ENCODE results near the gene BRIP1. TPM values are rescaled to one million over a fixed set of nuclear protein-coding genes. Genes with fewer than 3 reads are reported as not detected.

Gene BRIP1
- total and polyA plus RNA-seq, 8 donors = 0.31 to 10.8 (median 0.89) TPM; not detected in 1

GRCh38 chr17:61650749-61651148, 212.6 kb downstream of the BRIP1 start:
- DNase-seq = no peak
- H3K4me1 ChIP-seq = no peaks in the 10 kb centered on the region
- 91 to 94% (median 92%) methylated on average over 2 of the region's 2 CpGs for WGBS, 5 donors
- H3K4me3 ChIP-seq = no peak overlapping the region
- H3K9me3 ChIP-seq = peaks cover 0 to 30% (median 18%) of the 10 kb centered on the region in 4 donors
- intact Hi-C loops (cut with DNase I; ENCODE audit: low total_unique reads) = no loop called here
- TF ChIP-seq CTCF (IDR thresholded peaks at IDR 0.05) (no peak), EP300 (IDR thresholded peaks at IDR 0.05) (no peak)
- H3K27ac ChIP-seq = no peak overlapping the region
- no peaks in the 10 kb centered on the region for H3K27me3 ChIP-seq
- H3K36me3 ChIP-seq = no peaks in the 10 kb centered on the region

- no peak overlapping the region for H3K4me3 ChIP-seq
- TF ChIP-seq POLR2AphosphoS5 (IDR thresholded peaks at IDR 0.05) (no peak), POLR2A (IDR thresholded peaks at IDR 0.05) (no peak), EP300 (IDR thresholded peaks at IDR 0.05) (no peak), CTCF (IDR thresholded peaks at IDR 0.05) (no peak)
- no peaks in the 10 kb centered on the region for H3K27me3 ChIP-seq
- no peak overlapping the region for H3K27ac ChIP-seq
- 47 to 72% (median 62%) methylated on average over 1 of the region's 1 CpG for WGBS, 5 donors
- peaks cover 0 to 23% (median 11%) of the 10 kb centered on the region in 4 donors for H3K9me3 ChIP-seq
- intact Hi-C loops (cut with DNase I; ENCODE audit: low total_unique reads) = no loop called here
- no peak for DNase-seq
- no peaks in the 10 kb centered on the region for H3K4me1 ChIP-seq
- H3K36me3 ChIP-seq = no peaks in the 10 kb centered on the region
Measured at GRCh38 chr17:61648587-61648986, 214.7 kb downstream of the BRIP1 start.

GRCh38 chr17:61647047-61647446, 216.3 kb downstream of the BRIP1 start:
- no peak overlapping the region for H3K27ac ChIP-seq
- no peak overlapping the region for H3K4me3 ChIP-seq
- 73 to 99% (median 88%) methylated on average over 2 of the region's 2 CpGs for WGBS, 5 donors
- TF ChIP-seq POLR2A (IDR thresholded peaks at IDR 0.05) (no peak), POLR2AphosphoS5 (IDR thresholded peaks at IDR 0.05) (no peak), CTCF (IDR thresholded peaks at IDR 0.05) (no peak), EP300 (IDR thresholded peaks at IDR 0.05) (no peak)
- no peaks in the 10 kb centered on the region for H3K27me3 ChIP-seq
- DNase-seq = no peak
- H3K36me3 ChIP-seq = no peaks in the 10 kb centered on the region
- H3K4me1 ChIP-seq = no peaks in the 10 kb centered on the region
- peaks cover 0 to 17% (median 8%) of the 10 kb centered on the region in 4 donors for H3K9me3 ChIP-seq
- intact Hi-C loops (cut with DNase I; ENCODE audit: low total_unique reads) = no loop called here

- Histone ChIP-seq H3K27me3 (no peaks in the 10 kb centered on the region), H3K36me3 (no peaks in the 10 kb centered on the region), H3K27ac (no peak overlapping the region), H3K4me3 (no peak overlapping the region), H3K9me3 (peaks cover 0 to 15% (median 8%) of the 10 kb centered on the region in 4 donors), H3K4me1 (no peaks in the 10 kb centered on the region)
- DNase-seq = no peak
- intact Hi-C loops (cut with DNase I; ENCODE audit: low total_unique reads) = no loop called here
- TF ChIP-seq POLR2AphosphoS5 (IDR thresholded peaks at IDR 0.05) = no peak
- TF ChIP-seq CTCF (IDR thresholded peaks at IDR 0.05) = no peak
- no peak for TF ChIP-seq EP300 (IDR thresholded peaks at IDR 0.05)
- TF ChIP-seq POLR2A (IDR thresholded peaks at IDR 0.05) = no peak
Measured at GRCh38 chr17:61646482-61646881, 216.8 kb downstream of the BRIP1 start.

Data from stomach (tissue), 9 donors.